Measurements from ENCODE around the gene KCNJ6.

DNA sequence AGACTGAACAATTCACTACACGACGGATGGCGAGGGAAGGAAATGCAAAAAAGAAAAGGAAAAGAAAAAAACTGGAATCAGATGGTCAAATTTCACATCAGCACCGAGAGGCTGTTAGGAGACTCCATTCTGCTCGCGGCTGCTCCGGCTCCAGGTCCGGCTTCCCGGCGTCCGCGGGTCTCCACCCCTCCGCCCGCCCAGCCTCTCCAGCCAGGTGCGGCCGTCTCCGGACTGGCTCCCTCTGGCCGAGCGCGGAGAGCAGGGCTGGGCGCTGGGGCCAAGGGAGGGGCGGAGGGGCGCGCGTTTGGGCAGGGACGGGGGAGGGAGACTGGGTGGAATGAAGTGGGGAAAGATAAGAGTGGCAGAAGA, 332 bp downstream of the KCNJ6 start:
- no peak for TF ChIP-seq CTCF (IDR thresholded peaks at IDR 0.05)
- TF ChIP-seq EZH2 (IDR thresholded peaks at IDR 0.05) = peak; percentile 38
